ENCODE measurements around the gene ZNF41. TPM values are rescaled to one million over a fixed set of nuclear protein-coding genes. Genes with fewer than 3 reads are reported as not detected.

The ZNF41 gene
- total RNA-seq, 1 donor from 2014 or later, result 7.0 TPM

GRCh38 chrX:47523713-47524166, 40.7 kb upstream of the ZNF41 start:
- H3K79me2 ChIP-seq (ENCODE audit: insufficient read depth, low read length), result no peaks in the 10 kb centered on the region
- FAIRE-seq, result no peak
- H3K4me3 ChIP-seq (ENCODE audit: insufficient read depth, low read depth, low read length), result peak overlapping the region; percentile 51
- no peaks in the 10 kb centered on the region for H3K4me1 Mint-ChIP-seq (ENCODE audit: low read depth, unreplicated experiment)
- peak overlapping the region; percentile 69 for H2AFZ ChIP-seq (ENCODE audit: low read depth, low read length)
- H3K9me3 ChIP-seq (ENCODE audit: insufficient read depth, low read depth, low read length), result no peaks in the 10 kb centered on the region
- no peak overlapping the region for H3K27ac Mint-ChIP-seq (ENCODE audit: unreplicated experiment)
- no peaks in the 10 kb centered on the region for H3K27me3 ChIP-seq (ENCODE audit: insufficient read depth, low read length)
- H3K4me1 ChIP-seq (ENCODE audit: insufficient read depth, low read length), result no peaks in the 10 kb centered on the region
- H3K4me2 ChIP-seq (ENCODE audit: low read length), result peak overlapping the region; percentile 87
- H4K20me1 ChIP-seq (ENCODE audit: insufficient read depth, low read length), result no peaks in the 10 kb centered on the region
- no peak for TF ChIP-seq CTCF (IDR thresholded peaks at IDR 0.05; ENCODE audit: insufficient read depth, low read depth, low read length)
- no peak for TF ChIP-seq EZH2 (IDR thresholded peaks at IDR 0.05; ENCODE audit: insufficient read depth, low read length)
- H3K9me3 Mint-ChIP-seq (ENCODE audit: unreplicated experiment), result no peaks in the 10 kb centered on the region
- no peak overlapping the region for H3K4me3 Mint-ChIP-seq (ENCODE audit: unreplicated experiment)
- DNase-seq (ENCODE audit: low read depth), result no peak
- H3K27ac ChIP-seq (ENCODE audit: low read depth, low read length), result no peak overlapping the region
- no peaks in the 10 kb centered on the region for H3K36me3 Mint-ChIP-seq (ENCODE audit: low read depth, unreplicated experiment)
- no peaks in the 10 kb centered on the region for H3K36me3 ChIP-seq (ENCODE audit: insufficient read depth, low read length)
- peaks cover 2% of the 10 kb centered on the region for H3K27me3 Mint-ChIP-seq (ENCODE audit: low read depth, unreplicated experiment)
- peak overlapping the region; percentile 77 for H3K9ac ChIP-seq (ENCODE audit: low read length)

GRCh38 chrX:47523297-47523696, 40.3 kb upstream of the ZNF41 start:
- Histone ChIP-seq H2AFZ (ENCODE audit: low read depth, low read length) (peak overlapping the region; percentile 69), H3K27ac (ENCODE audit: low read depth, low read length) (no peak overlapping the region), H3K4me1 (ENCODE audit: insufficient read depth, low read length) (peaks cover under 1% of the 10 kb centered on the region), H3K27me3 (ENCODE audit: insufficient read depth, low read length) (no peaks in the 10 kb centered on the region), H3K4me2 (ENCODE audit: low read length) (peak overlapping the region; percentile 87), H3K36me3 (ENCODE audit: insufficient read depth, low read length) (no peaks in the 10 kb centered on the region), H3K9ac (ENCODE audit: low read length) (peak overlapping the region; percentile 77), H3K4me3 (ENCODE audit: insufficient read depth, low read depth, low read length) (peak overlapping the region; percentile 52), H3K9me3 (ENCODE audit: insufficient read depth, low read depth, low read length) (no peaks in the 10 kb centered on the region), H3K79me2 (ENCODE audit: insufficient read depth, low read length) (no peaks in the 10 kb centered on the region), H4K20me1 (ENCODE audit: insufficient read depth, low read length) (no peaks in the 10 kb centered on the region)
- no peaks in the 10 kb centered on the region for H3K36me3 Mint-ChIP-seq (ENCODE audit: low read depth, unreplicated experiment)
- no peaks in the 10 kb centered on the region for H3K9me3 Mint-ChIP-seq (ENCODE audit: unreplicated experiment)
- no peaks in the 10 kb centered on the region for H3K4me1 Mint-ChIP-seq (ENCODE audit: low read depth, unreplicated experiment)
- no peak overlapping the region for H3K27ac Mint-ChIP-seq (ENCODE audit: unreplicated experiment)
- H3K4me3 Mint-ChIP-seq (ENCODE audit: unreplicated experiment), result peak overlapping the region; percentile 73
- TF ChIP-seq EZH2 (IDR thresholded peaks at IDR 0.05; ENCODE audit: insufficient read depth, low read length) (no peak), CTCF (IDR thresholded peaks at IDR 0.05; ENCODE audit: insufficient read depth, low read depth, low read length) (peak; percentile 45)
- DNase-seq (ENCODE audit: low read depth) (peak; percentile 30), FAIRE-seq (no peak)
- H3K27me3 Mint-ChIP-seq (ENCODE audit: low read depth, unreplicated experiment), result peaks cover 2% of the 10 kb centered on the region

- FAIRE-seq (peak; percentile 34), DNase-seq (ENCODE audit: low read depth) (no peak)
- H4K20me1 ChIP-seq (ENCODE audit: insufficient read depth, low read length), result no peaks in the 10 kb centered on the region
- H3K79me2 ChIP-seq (ENCODE audit: insufficient read depth, low read length), result no peaks in the 10 kb centered on the region
- no peaks in the 10 kb centered on the region for H3K27me3 ChIP-seq (ENCODE audit: insufficient read depth, low read length)
- TF ChIP-seq EZH2 (IDR thresholded peaks at IDR 0.05; ENCODE audit: insufficient read depth, low read length) (no peak), CTCF (IDR thresholded peaks at IDR 0.05; ENCODE audit: insufficient read depth, low read depth, low read length) (no peak)
- H3K27ac Mint-ChIP-seq (ENCODE audit: unreplicated experiment), result no peak overlapping the region
- H3K9me3 Mint-ChIP-seq (ENCODE audit: unreplicated experiment), result no peaks in the 10 kb centered on the region
- H3K27me3 Mint-ChIP-seq (ENCODE audit: low read depth, unreplicated experiment), result no peaks in the 10 kb centered on the region
- no peak overlapping the region for H3K4me3 ChIP-seq (ENCODE audit: insufficient read depth, low read depth, low read length)
- H2AFZ ChIP-seq (ENCODE audit: low read depth, low read length), result no peak overlapping the region
- H3K27ac ChIP-seq (ENCODE audit: low read depth, low read length), result no peak overlapping the region
- no peaks in the 10 kb centered on the region for H3K9me3 ChIP-seq (ENCODE audit: insufficient read depth, low read depth, low read length)
- H3K36me3 Mint-ChIP-seq (ENCODE audit: low read depth, unreplicated experiment), result no peaks in the 10 kb centered on the region
- H3K4me1 Mint-ChIP-seq (ENCODE audit: low read depth, unreplicated experiment), result peaks cover 10% of the 10 kb centered on the region
- H3K36me3 ChIP-seq (ENCODE audit: insufficient read depth, low read length), result no peaks in the 10 kb centered on the region
- peaks cover 18% of the 10 kb centered on the region for H3K4me1 ChIP-seq (ENCODE audit: insufficient read depth, low read length)
- H3K4me3 Mint-ChIP-seq (ENCODE audit: unreplicated experiment), result no peak overlapping the region
- H3K4me2 ChIP-seq (ENCODE audit: low read length), result no peak overlapping the region
- H3K9ac ChIP-seq (ENCODE audit: low read length), result no peak overlapping the region
Measured at GRCh38 chrX:47518144-47518543, 35.1 kb upstream of the ZNF41 start.

All from astrocyte (in vitro differentiated cells and primary cell).